Measurements from ENCODE around the gene SMIM45.
A peak's percentile ranks its signal among the peaks of the same experiment; 100 is the strongest.

SMIM45 gene

GRCh38 chr22:41923595-41924276, 28.2 kb upstream of the SMIM45 start:
- no peak overlapping the region for H3K4me3 ChIP-seq (replicated peaks; ENCODE audit: low read depth, low read length)
- no peak for DNase-seq (ENCODE audit: low read depth)
- no peak for TF ChIP-seq CTCF (IDR thresholded peaks at IDR 0.05; ENCODE audit: low read length, missing control alignments)

GRCh38 chr22:41925783-41926460, 26.0 kb upstream of the SMIM45 start:
- peak overlapping the region; percentile 14 for H3K4me3 ChIP-seq (replicated peaks; ENCODE audit: low read depth, low read length)
- peak; percentile 45 for DNase-seq (ENCODE audit: low read depth)
- peak; percentile 42 for TF ChIP-seq CTCF (IDR thresholded peaks at IDR 0.05; ENCODE audit: low read length, missing control alignments)

GRCh38 chr22:41927813-41928212, 24.1 kb upstream of the SMIM45 start:
- TF ChIP-seq CTCF (IDR thresholded peaks at IDR 0.05; ENCODE audit: low read length, missing control alignments): no peak
- no peak for DNase-seq (ENCODE audit: low read depth)

GRCh38 chr22:41928593-41929417, 23.1 kb upstream of the SMIM45 start:
- TF ChIP-seq CTCF (IDR thresholded peaks at IDR 0.05; ENCODE audit: low read length, missing control alignments): no peak
- no peak overlapping the region for H3K4me3 ChIP-seq (replicated peaks; ENCODE audit: low read depth, low read length)
- no peak for DNase-seq (ENCODE audit: low read depth)

More at GRCh38 chr22:41927813-41928212, 24.1 kb upstream of the SMIM45 start:
- H3K4me3 ChIP-seq (replicated peaks; ENCODE audit: low read depth, low read length): no peak overlapping the region

GRCh38 chr22:41929418-41929810, 22.5 kb upstream of the SMIM45 start:
- no peak overlapping the region for H3K4me3 ChIP-seq (replicated peaks; ENCODE audit: low read depth, low read length)
- no peak for TF ChIP-seq CTCF (IDR thresholded peaks at IDR 0.05; ENCODE audit: low read length, missing control alignments)
- DNase-seq (ENCODE audit: low read depth): no peak

- H3K4me3 ChIP-seq (replicated peaks; ENCODE audit: low read depth, low read length): no peak overlapping the region
- no peak for DNase-seq (ENCODE audit: low read depth)
- no peak for TF ChIP-seq CTCF (IDR thresholded peaks at IDR 0.05; ENCODE audit: low read length, missing control alignments)
Observed at GRCh38 chr22:41931701-41932269, 20.2 kb upstream of the SMIM45 start.

Data from fibroblast of pulmonary artery (primary cell).